HFFc6 (cell line): ENCODE data around the gene SPOUT1. TPM values are rescaled to one million over a fixed set of nuclear protein-coding genes. Genes with fewer than 3 reads are reported as not detected.
"Not testable (repeated sequence)": the region's sequence is repeated elsewhere in the genome, so short reads cannot be mapped to it uniquely, and the experiment has no call there.

Experiments
- DNase-seq: peaks from one replicate; pipeline ENCODE4 v3.0.0-alpha.2; 2018
- H3K27ac Mint-ChIP-seq: 2 replicates; pipeline ENCODE4 v1.8.0; 2020; ENCODE audit warnings: mild to moderate bottlenecking, mixed read lengths
- H3K27me3 Mint-ChIP-seq: 2 replicates; pipeline ENCODE4 v1.8.0; 2021; ENCODE audit warnings: mild to moderate bottlenecking, moderate library complexity, mixed read lengths; ENCODE audit not compliant: insufficient read depth
- H3K36me3 Mint-ChIP-seq: 2 replicates; pipeline ENCODE4 v1.8.0; 2021; ENCODE audit warnings: low read depth, mixed read lengths
- H3K4me1 Mint-ChIP-seq: 2 replicates; pipeline ENCODE4 v1.8.0; 2020; ENCODE audit warnings: low read depth, mixed read lengths
- H3K4me3 Mint-ChIP-seq: 2 replicates; pipeline ENCODE4 v1.8.0; 2020; ENCODE audit warnings: mild to moderate bottlenecking, moderate library complexity, mixed read lengths
- H3K9me3 Mint-ChIP-seq: 2 replicates; pipeline ENCODE4 v1.8.0; 2020; ENCODE audit warnings: mild to moderate bottlenecking, mixed read lengths
- total RNA-seq, 6 experiments: library from RNA; stranded (reverse); fragmentation: NEBNext Ultra II Directional; extraction: Animal tissue kit (Norgen Biotek cat#: 25700); gene quantifications; 2 replicates in 1 of 6; 3 replicates in 5 of 6; pipeline ENCODE4 v1.2.3, GENCODE V29; 2021
- TF ChIP-seq, protein P1 (sequence below): fragments of 200-600 bp; sonication (generic); IDR thresholded peaks from 2 replicates; pipeline ENCODE4 v1.5.0; 2021; ENCODE audit warnings: antibody characterized with exemption, mild to moderate bottlenecking

Gene SPOUT1
- total RNA-seq, 6 experiments from 2014 or later, result 33.2 to 46.8 (median 38.2) TPM

DNA sequence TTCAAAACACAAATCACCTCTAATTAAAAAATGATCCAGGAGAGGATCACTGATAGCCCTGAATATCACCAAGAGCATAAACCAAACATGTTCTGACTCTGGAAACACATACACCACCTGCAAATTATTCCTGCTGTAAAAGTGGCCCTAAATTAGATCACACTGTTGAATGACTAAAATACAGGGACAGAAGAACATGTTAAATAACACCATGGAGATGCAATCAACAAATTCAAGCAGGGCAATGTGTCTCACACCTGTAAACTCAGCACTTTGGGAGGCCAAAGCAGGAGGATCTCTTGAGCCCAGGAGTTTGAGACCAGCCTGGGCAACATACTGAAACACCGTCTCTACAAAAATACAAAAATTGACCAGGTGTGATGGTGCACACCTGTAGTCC lies 18.2 kb upstream of the SPOUT1 start:
- no peak overlapping the region for H3K27ac Mint-ChIP-seq
- H3K4me3 Mint-ChIP-seq, result no peak overlapping the region
- DNase-seq, result no peak
- TF ChIP-seq, protein P1, sequence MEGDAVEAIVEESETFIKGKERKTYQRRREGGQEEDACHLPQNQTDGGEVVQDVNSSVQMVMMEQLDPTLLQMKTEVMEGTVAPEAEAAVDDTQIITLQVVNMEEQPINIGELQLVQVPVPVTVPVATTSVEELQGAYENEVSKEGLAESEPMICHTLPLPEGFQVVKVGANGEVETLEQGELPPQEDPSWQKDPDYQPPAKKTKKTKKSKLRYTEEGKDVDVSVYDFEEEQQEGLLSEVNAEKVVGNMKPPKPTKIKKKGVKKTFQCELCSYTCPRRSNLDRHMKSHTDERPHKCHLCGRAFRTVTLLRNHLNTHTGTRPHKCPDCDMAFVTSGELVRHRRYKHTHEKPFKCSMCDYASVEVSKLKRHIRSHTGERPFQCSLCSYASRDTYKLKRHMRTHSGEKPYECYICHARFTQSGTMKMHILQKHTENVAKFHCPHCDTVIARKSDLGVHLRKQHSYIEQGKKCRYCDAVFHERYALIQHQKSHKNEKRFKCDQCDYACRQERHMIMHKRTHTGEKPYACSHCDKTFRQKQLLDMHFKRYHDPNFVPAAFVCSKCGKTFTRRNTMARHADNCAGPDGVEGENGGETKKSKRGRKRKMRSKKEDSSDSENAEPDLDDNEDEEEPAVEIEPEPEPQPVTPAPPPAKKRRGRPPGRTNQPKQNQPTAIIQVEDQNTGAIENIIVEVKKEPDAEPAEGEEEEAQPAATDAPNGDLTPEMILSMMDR, result no peak
- no peaks in the 10 kb centered on the region for H3K4me1 Mint-ChIP-seq
- H3K9me3 Mint-ChIP-seq, result peaks cover 30% of the 10 kb centered on the region
- H3K36me3 Mint-ChIP-seq, result peaks cover 29% of the 10 kb centered on the region
- H3K27me3 Mint-ChIP-seq, result no peaks in the 10 kb centered on the region

DNA sequence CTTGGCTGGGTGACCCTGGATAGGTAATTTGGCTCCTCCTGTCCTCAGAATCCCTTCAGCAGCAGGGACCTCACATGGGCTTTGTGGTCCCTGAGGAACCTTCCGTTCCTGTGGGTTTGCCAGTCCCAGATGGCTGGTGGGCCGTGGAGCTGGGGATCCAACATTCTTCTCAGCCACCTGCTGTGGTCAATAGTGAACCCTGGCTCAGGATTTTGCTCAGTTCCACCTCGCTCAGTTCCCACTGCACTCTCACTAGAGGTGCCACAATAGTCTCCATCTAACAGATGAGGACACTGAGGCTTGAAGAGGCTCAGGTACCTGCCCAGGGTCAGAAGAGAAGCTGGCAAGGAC lies 17.1 kb upstream of the SPOUT1 start:
- Mint-ChIP-seq H3K27me3 (no peaks in the 10 kb centered on the region; the same call in 1 of the 2 replicates), H3K4me1 (no peaks in the 10 kb centered on the region), H3K36me3 (peaks cover 29% of the 10 kb centered on the region), H3K4me3 (no peak overlapping the region), H3K9me3 (peaks cover 30% of the 10 kb centered on the region), H3K27ac (no peak overlapping the region)
- TF ChIP-seq, protein P1, result no peak
- no peak for DNase-seq

DNA sequence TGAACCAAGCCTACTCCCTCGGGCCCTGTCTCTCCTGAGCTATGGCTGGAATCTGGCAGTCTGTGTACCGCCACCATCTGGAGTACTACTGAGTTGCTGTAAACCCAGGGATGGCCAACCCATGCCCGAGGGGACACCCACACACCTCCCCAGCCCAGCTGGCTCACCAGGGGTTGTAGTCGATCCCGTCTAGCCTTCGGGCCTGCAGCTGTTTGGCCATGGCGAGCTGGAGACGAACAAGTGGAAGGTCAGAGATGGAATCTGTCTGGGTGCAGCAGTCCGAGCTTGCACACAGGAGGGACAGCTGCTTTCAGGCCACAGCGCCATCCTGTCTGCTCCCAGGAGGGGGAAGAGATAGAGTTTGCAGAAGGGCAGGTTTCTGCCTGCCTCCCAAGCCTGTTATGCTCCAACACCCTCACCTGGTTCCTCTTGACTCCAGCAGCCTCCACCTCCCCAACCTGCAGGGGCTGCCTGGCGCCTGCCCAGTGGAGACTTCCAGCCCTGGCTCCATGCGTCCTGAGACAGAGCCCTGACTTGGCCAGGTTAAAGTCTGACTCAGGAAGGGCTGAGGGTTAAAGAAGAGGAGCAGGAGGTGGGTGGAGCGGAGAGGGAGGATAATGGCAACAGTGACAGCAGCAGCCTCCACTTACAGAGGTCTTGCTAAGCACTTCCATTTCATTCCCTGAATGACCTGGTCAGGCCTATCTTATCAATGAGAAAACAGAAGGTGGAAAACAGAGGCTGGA lies 15.8 kb upstream of the SPOUT1 start:
- H3K27me3 Mint-ChIP-seq, result no peaks in the 10 kb centered on the region; the same call in 1 of the 2 replicates
- no peak overlapping the region for H3K27ac Mint-ChIP-seq
- H3K9me3 Mint-ChIP-seq, result peaks cover 17% of the 10 kb centered on the region
- H3K4me1 Mint-ChIP-seq, result no peaks in the 10 kb centered on the region
- H3K36me3 Mint-ChIP-seq, result peaks cover 16% of the 10 kb centered on the region
- DNase-seq, result no peak
- no peak overlapping the region for H3K4me3 Mint-ChIP-seq
- TF ChIP-seq, protein P1, result no peak; the same call in 1 of the 2 replicates

DNA sequence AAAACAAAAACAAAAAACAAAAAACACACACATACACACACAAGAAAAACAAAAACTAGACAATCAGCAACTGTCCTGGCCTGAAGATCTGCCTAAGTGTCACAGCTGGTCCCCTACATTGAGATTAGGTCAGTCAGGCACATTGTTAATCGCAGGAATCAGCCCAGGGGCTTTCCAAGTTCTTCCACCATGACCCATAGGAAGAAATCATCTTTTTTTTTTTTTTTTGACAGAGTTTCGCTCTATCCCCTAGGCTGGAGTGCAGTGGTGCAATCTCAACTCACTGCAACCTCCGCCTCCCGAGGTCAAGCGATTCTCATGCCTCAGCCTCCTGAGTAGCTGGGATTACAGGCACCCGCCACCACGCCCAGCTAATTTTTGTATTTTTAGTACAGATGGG lies 13.6 kb upstream of the SPOUT1 start:
- not testable (repeated sequence) for H3K27me3 Mint-ChIP-seq, DNase-seq, H3K27ac Mint-ChIP-seq, H3K4me3 Mint-ChIP-seq, H3K9me3 Mint-ChIP-seq, H3K4me1 Mint-ChIP-seq
- peaks cover 10% of the 10 kb centered on the region for H3K36me3 Mint-ChIP-seq

DNA sequence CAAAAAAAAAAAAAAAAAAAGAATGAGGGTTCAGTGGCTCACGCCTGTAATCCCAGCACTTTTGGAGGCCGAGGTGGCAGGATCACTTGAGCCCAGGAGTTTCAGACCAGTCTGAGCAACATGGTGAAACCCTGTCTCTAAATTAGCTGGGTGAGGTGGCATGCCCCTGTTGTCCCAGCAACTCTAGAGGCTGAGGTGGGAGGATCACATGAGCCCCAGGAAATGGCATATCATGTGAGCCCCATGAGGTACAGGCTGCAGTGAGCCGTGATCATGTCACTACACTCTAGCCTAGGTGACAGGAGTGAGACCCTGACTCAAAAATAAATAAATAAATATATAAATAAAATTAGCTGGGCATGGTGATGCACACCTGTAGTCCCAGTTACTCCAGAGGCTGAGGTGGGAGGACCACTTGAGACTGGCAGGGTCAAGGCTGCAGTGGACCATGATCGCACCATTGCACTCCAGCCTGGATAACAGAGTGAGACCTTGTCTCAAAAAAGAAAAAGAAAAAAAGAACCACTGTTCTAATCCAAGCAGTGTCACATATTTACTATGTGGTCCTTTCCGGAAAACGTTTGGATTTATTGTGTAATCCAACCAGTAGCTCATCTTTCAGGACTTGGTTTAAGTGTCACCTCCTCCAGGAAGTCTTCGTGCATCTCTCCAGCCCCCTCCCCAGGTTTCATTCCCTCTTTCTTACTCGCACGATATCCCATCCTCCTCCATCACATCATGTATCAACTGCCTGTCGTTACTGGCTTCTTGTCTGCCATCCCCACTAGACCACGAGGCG lies 12.3 kb upstream of the SPOUT1 start:
- TF ChIP-seq, protein P1, result no peak
- no peaks in the 10 kb centered on the region for H3K9me3 Mint-ChIP-seq

DNA sequence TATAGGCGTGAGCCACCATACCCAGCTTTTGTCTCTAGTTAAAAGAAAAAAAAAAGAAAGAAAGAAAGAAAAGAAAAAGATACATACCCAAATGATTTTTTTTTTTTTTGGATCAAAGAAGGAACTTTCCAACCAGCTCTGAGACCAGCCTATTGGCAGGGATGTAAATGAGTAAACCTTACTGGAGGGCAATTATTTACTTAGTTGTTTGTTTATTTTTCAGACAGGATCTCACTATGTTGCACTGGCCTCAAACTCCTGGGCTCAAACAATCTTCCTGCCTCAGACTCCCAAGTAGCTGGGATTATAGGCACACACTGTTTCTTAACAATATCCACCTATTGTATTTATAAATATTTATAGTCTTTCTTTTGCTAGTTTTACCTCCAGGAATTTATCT lies 10.9 kb upstream of the SPOUT1 start:
- Mint-ChIP-seq H3K27me3 (no peaks in the 10 kb centered on the region; the same call in 1 of the 2 replicates), H3K27ac (no peak overlapping the region), H3K36me3 (peaks cover 6% of the 10 kb centered on the region), H3K4me1 (no peaks in the 10 kb centered on the region), H3K4me3 (no peak overlapping the region), H3K9me3 (no peaks in the 10 kb centered on the region)
- TF ChIP-seq, protein P1, result no peak
- DNase-seq, result no peak

More for the DNA sequence above, 12.3 kb upstream of the SPOUT1 start:
- no peaks in the 10 kb centered on the region for H3K4me1 Mint-ChIP-seq
- H3K27ac Mint-ChIP-seq, result no peak overlapping the region
- no peak for DNase-seq
- H3K27me3 Mint-ChIP-seq, result no peaks in the 10 kb centered on the region; the same call in 1 of the 2 replicates
- no peak overlapping the region for H3K4me3 Mint-ChIP-seq
- peaks cover 6% of the 10 kb centered on the region for H3K36me3 Mint-ChIP-seq
